Activated naive CD4-positive, alpha-beta T cell treated with anti-CD3 and anti-CD28 coated beads, Interleukin-2, amount 50 U/mL, for 16 hours (primary cell): ENCODE data around the gene DMAC2.
"Not testable (repeated sequence)": the region's sequence is repeated elsewhere in the genome, so short reads cannot be mapped to it uniquely, and the experiment has no call there.

Source experiments
- DNase-seq: peaks from one replicate; pipeline ENCODE4 v3.0.0-alpha.2; 2020

DMAC2 gene

GRCh38 chr19:41442473-41443355 lies 3.0 kb upstream of the DMAC2 start, which contains the start of gene ERICH4:
TSS of gene ERICH4 (plus strand) at chr19:41443156. CDS start at chr19:41443170, 14 bp downstream.
- DNase-seq: no peak

- DNase-seq: no peak
Observed at GRCh38 chr19:41441321-41441945, 1.7 kb upstream of the DMAC2 start.

GRCh38 chr19:41437944-41438574 lies 1.7 kb downstream of the DMAC2 start:
- DNase-seq: no peak

- no peak for DNase-seq
Observed at GRCh38 chr19:41436674-41436951, 3.1 kb downstream of the DMAC2 start.

- DNase-seq: no peak
Observed at GRCh38 chr19:41435936-41436673, 3.6 kb downstream of the DMAC2 start.

GRCh38 chr19:41435376-41435775 lies 4.3 kb downstream of the DMAC2 start:
- DNase-seq: not testable (repeated sequence)

- DNase-seq: no peak
Observed at GRCh38 chr19:41434450-41434849, 5.3 kb downstream of the DMAC2 start.

- DNase-seq: no peak
Observed at GRCh38 chr19:41433171-41433570, 6.5 kb downstream of the DMAC2 start.

GRCh38 chr19:41431426-41432386 lies 8.0 kb downstream of the DMAC2 start:
- no peak for DNase-seq

GRCh38 chr19:41430922-41431321 lies 8.8 kb downstream of the DMAC2 start:
- no peak for DNase-seq

GRCh38 chr19:41428481-41428859 lies 11.2 kb downstream of the DMAC2 start:
- DNase-seq: no peak

GRCh38 chr19:41427647-41428480 lies 11.8 kb downstream of the DMAC2 start:
- no peak for DNase-seq

- peak; percentile 44 for DNase-seq
Observed at GRCh38 chr19:41426952-41427646, 12.6 kb downstream of the DMAC2 start, which contains the start of gene B3GNT8. TSS of gene B3GNT8 (minus strand) at chr19:41427374. CDS start at chr19:41426778, 596 bp downstream.

GRCh38 chr19:41426116-41426841 lies 13.4 kb downstream of the DMAC2 start:
- DNase-seq: no peak

- no peak for DNase-seq
Observed at GRCh38 chr19:41425174-41426115, 14.3 kb downstream of the DMAC2 start.

- DNase-seq: no peak
Observed at GRCh38 chr19:41424335-41425173, 15.2 kb downstream of the DMAC2 start.

- no peak for DNase-seq
Observed at GRCh38 chr19:41422955-41423354, 16.8 kb downstream of the DMAC2 start.
